ENCODE data around the gene CACNB4. TPM values are rescaled to one million over a fixed set of nuclear protein-coding genes. Genes with fewer than 3 reads are reported as not detected.

CACNB4 gene
- total and polyA plus RNA-seq, 10 donors = 0.14 to 5.1 (median 1.6) TPM

- no peak for DNase-seq
- WGBS, 5 donors = 94 to 97% (median 96%) methylated on average over 3 of the region's 3 CpGs
- intact Hi-C loops (cut with DNase I; ENCODE audit: low total_unique reads) = no loop called here
- H3K4me3 ChIP-seq = no peak overlapping the region
- H3K9me3 ChIP-seq = peaks cover 0 to 6% (median 4%) of the 10 kb centered on the region in 8 donors
- no peaks in the 10 kb centered on the region for H3K27me3 ChIP-seq (replicated peaks in 1 of 7)
- H3K4me1 ChIP-seq = no peaks in the 10 kb centered on the region
- H3K27ac ChIP-seq = no peak overlapping the region
- TF ChIP-seq POLR2A (IDR thresholded peaks at IDR 0.05) = no peak
- TF ChIP-seq, protein P1, sequence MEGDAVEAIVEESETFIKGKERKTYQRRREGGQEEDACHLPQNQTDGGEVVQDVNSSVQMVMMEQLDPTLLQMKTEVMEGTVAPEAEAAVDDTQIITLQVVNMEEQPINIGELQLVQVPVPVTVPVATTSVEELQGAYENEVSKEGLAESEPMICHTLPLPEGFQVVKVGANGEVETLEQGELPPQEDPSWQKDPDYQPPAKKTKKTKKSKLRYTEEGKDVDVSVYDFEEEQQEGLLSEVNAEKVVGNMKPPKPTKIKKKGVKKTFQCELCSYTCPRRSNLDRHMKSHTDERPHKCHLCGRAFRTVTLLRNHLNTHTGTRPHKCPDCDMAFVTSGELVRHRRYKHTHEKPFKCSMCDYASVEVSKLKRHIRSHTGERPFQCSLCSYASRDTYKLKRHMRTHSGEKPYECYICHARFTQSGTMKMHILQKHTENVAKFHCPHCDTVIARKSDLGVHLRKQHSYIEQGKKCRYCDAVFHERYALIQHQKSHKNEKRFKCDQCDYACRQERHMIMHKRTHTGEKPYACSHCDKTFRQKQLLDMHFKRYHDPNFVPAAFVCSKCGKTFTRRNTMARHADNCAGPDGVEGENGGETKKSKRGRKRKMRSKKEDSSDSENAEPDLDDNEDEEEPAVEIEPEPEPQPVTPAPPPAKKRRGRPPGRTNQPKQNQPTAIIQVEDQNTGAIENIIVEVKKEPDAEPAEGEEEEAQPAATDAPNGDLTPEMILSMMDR (IDR thresholded peaks at IDR 0.05 in 8 of 11, conservative IDR thresholded peaks at IDR 0.05 in 3 of 11) = no peak
- TF ChIP-seq POLR2AphosphoS5 (IDR thresholded peaks at IDR 0.05) = no peak
- H3K36me3 ChIP-seq = peaks cover 0 to 39% (median 0%) of the 10 kb centered on the region in 6 donors
These were observed 305.7 kb downstream of the CACNB4 start for GRCh38 chr2:151793123-151793522.

DNA sequence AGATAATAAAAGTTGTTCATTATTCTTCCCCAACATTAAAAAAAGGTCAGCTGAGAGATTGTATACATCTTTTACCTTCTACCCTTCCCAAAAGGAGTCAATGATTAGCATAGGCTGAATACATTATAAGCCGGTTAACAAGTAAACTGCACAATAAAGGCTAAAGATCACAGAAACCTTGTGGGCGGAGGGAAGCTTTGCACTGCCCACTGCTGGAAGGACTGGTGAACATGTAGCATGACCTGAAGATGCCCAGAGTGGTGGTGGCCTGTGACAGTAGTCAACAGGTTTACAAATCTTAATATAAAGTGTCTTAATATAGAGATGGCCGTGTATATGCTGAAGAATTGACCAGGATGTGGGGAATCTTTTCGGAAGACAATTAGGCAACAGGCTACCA lies 306.3 kb downstream of the CACNB4 start:
- intact Hi-C loops (cut with DNase I; ENCODE audit: low total_unique reads) = no loop called here
- WGBS, 5 donors = 95 to 97% (median 96%) methylated on average over 4 of the region's 4 CpGs
- peaks cover 0 to 6% (median 4%) of the 10 kb centered on the region in 8 donors for H3K9me3 ChIP-seq
- no peak overlapping the region for H3K27ac ChIP-seq
- no peak for DNase-seq
- no peak overlapping the region for H3K4me3 ChIP-seq
- no peaks in the 10 kb centered on the region for H3K27me3 ChIP-seq (replicated peaks in 1 of 7)
- H3K4me1 ChIP-seq = no peaks in the 10 kb centered on the region
- H3K36me3 ChIP-seq = peaks cover 0 to 41% (median 0%) of the 10 kb centered on the region in 6 donors
- no peak for TF ChIP-seq POLR2A (IDR thresholded peaks at IDR 0.05)
- TF ChIP-seq, protein P1 (IDR thresholded peaks at IDR 0.05 in 8 of 11, conservative IDR thresholded peaks at IDR 0.05 in 3 of 11) = no peak
- TF ChIP-seq POLR2AphosphoS5 (IDR thresholded peaks at IDR 0.05) = no peak

DNA sequence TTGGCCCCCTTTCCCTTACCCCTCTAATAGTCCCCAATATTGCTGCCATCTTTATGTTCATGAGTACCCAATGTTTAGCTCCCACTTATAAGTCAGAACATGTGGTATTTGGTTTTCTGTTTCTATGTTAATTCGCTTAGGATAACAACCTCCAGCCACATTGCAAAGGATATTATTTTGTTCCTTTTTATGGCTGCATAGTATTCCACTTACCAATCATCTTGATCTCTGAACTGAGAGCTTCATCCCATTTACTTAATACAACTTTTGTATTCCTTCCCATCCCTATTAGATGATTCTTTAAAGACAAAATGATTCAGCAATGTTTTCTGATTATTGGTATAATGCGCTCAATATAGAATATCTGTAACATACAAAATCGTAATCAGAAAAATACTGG lies 307.3 kb downstream of the CACNB4 start:
- Histone ChIP-seq H3K27me3 (replicated peaks in 1 of 7) (no peaks in the 10 kb centered on the region), H3K9me3 (peaks cover 0 to 6% (median 4%) of the 10 kb centered on the region in 8 donors)
- intact Hi-C loops (cut with DNase I; ENCODE audit: low total_unique reads) = no loop called here

GRCh38 chr2:151790689-151791088 lies 308.2 kb downstream of the CACNB4 start:
- WGBS, 5 donors = 92 to 100% (median 95%) methylated on average over 1 of the region's 1 CpG
- TF ChIP-seq, protein P1 (IDR thresholded peaks at IDR 0.05 in 8 of 11, conservative IDR thresholded peaks at IDR 0.05 in 3 of 11) = no peak
- no peak for TF ChIP-seq POLR2AphosphoS5 (IDR thresholded peaks at IDR 0.05)
- TF ChIP-seq POLR2A (IDR thresholded peaks at IDR 0.05) = no peak
- no peak for DNase-seq
- no peak overlapping the region for H3K4me3 ChIP-seq
- intact Hi-C loops (cut with DNase I; ENCODE audit: low total_unique reads) = no loop called here
- H3K36me3 ChIP-seq = peaks cover 0 to 41% (median 0%) of the 10 kb centered on the region in 6 donors
- H3K27ac ChIP-seq = no peak overlapping the region
- H3K27me3 ChIP-seq (replicated peaks in 1 of 7) = no peaks in the 10 kb centered on the region
- H3K4me1 ChIP-seq = no peaks in the 10 kb centered on the region
- peaks cover 0 to 6% (median 4%) of the 10 kb centered on the region in 8 donors for H3K9me3 ChIP-seq

More for the DNA sequence above, 307.3 kb downstream of the CACNB4 start:
- Histone ChIP-seq H3K36me3 (peaks cover 0 to 40% (median 0%) of the 10 kb centered on the region in 6 donors), H3K4me3 (no peak overlapping the region), H3K4me1 (no peaks in the 10 kb centered on the region), H3K27ac (no peak overlapping the region)
- TF ChIP-seq POLR2AphosphoS5 (IDR thresholded peaks at IDR 0.05) (no peak), POLR2A (IDR thresholded peaks at IDR 0.05) (no peak)
- TF ChIP-seq, protein P1 (IDR thresholded peaks at IDR 0.05 in 8 of 11, conservative IDR thresholded peaks at IDR 0.05 in 3 of 11) = no peak
- DNase-seq = no peak
- 97 to 100% (median 98%) methylated on average over 3 of the region's 3 CpGs for WGBS, 5 donors
